Fibroblast of lung (primary cell): Measurements from ENCODE around the gene BAIAP2. TPM values are rescaled to one million over a fixed set of nuclear protein-coding genes. Genes with fewer than 3 reads are reported as not detected.

ENCODE experiments used
- DNase-seq, 2 donors: peaks; one replicate each; pipeline versions ENCODE4 v3.0.0 to v3.0.0-alpha.2; 2010; ENCODE audit warnings: low read depth in 2 of 2
- H2AFZ ChIP-seq: 2 replicates; pipeline ENCODE4 v1.5.1; 2012; ENCODE audit warnings: low read length, control low read depth, inconsistent platforms
- H3K27ac ChIP-seq: 2 replicates; pipeline ENCODE4 v1.5.1; 2011; ENCODE audit warnings: low read length, control low read depth; ENCODE audit not compliant: insufficient read depth
- H3K27me3 ChIP-seq: 2 replicates; pipeline ENCODE4 v1.5.1; 2011; ENCODE audit warnings: mild to moderate bottlenecking, low read length; ENCODE audit not compliant: control insufficient read depth, insufficient read depth
- H3K36me3 ChIP-seq: 2 replicates; pipeline ENCODE4 v1.5.1; 2011; ENCODE audit warnings: low read length; ENCODE audit not compliant: control insufficient read depth, insufficient read depth
- H3K4me1 ChIP-seq: 2 replicates; pipeline ENCODE4 v1.5.1; 2011; ENCODE audit warnings: low read length; ENCODE audit not compliant: control insufficient read depth, insufficient read depth; ENCODE audit errors: extremely low read depth
- H3K4me2 ChIP-seq: 2 replicates; pipeline ENCODE4 v1.5.1; 2011; ENCODE audit warnings: low read length, control low read depth; ENCODE audit not compliant: insufficient read depth; ENCODE audit errors: extremely low read depth
- H3K4me3 ChIP-seq, 4 experiments: fragments of 200-600 bp in 1 of 4; sonication (generic) in 1 of 4; replicated peaks in 1 of 4; 2 replicates each; pipeline ENCODE4 v1.5.1; 2011 to 2016; ENCODE audit warnings: low read length in 4 of 4, low read depth in 3 of 4, mild to moderate bottlenecking in 3 of 4, control low read depth in 2 of 4, inconsistent platforms in 1 of 4, mixed read lengths in 1 of 4; ENCODE audit not compliant: insufficient read depth in 1 of 4; ENCODE audit errors: control extremely low read depth in 1 of 4
- H3K79me2 ChIP-seq: 2 replicates; pipeline ENCODE4 v1.5.1; 2012; ENCODE audit warnings: mild to moderate bottlenecking, low read length, inconsistent platforms; ENCODE audit not compliant: control insufficient read depth, insufficient read depth
- H3K9ac ChIP-seq: 2 replicates; pipeline ENCODE4 v1.5.1; 2011; ENCODE audit warnings: mild to moderate bottlenecking, low read length, control low read depth; ENCODE audit not compliant: insufficient read depth
- H3K9me3 ChIP-seq: 2 replicates; pipeline ENCODE4 v1.5.1; 2012; ENCODE audit warnings: low read depth, low read length; ENCODE audit not compliant: control insufficient read depth, insufficient read depth
- H4K20me1 ChIP-seq: 2 replicates; pipeline ENCODE4 v1.5.1; 2011; ENCODE audit warnings: low read length; ENCODE audit not compliant: control insufficient read depth, insufficient read depth; ENCODE audit errors: extremely low read depth
- EZH2 ChIP-seq: IDR thresholded peaks from 2 replicates; pipeline ENCODE4 v1.5.1; 2012; ENCODE audit warnings: low read length, control low read depth, mild to moderate bottlenecking; ENCODE audit errors: missing control alignments
- polyA plus RNA-seq, 2 donors: library from polyadenylated mRNA; depleted of rRNA in 1 of 2; stranded (reverse) in 1 of 2; unstranded in 1 of 2; fragments of >200 nt; gene quantifications; 2 replicates each; pipeline ENCODE4 v1.2.1, GENCODE V29; 2011 to 2012; ENCODE audit warnings: missing spikeins in 1 of 2
- total RNA-seq: library from RNA; depleted of rRNA; stranded (reverse); fragments of >200 nt; gene quantifications from 2 replicates; pipeline ENCODE4 v1.2.1, GENCODE V29; 2014
- TF ChIP-seq, protein P1 (sequence below), 2 donors: IDR thresholded peaks in 1 of 2; conservative IDR thresholded peaks in 1 of 2; 1 replicate in 1 of 2; 2 replicates in 1 of 2; pipeline ENCODE4 v1.5.1; 2011 to 2012; ENCODE audit warnings: low read length in 2 of 2, control low read depth in 1 of 2, inconsistent platforms in 1 of 2, low read depth in 1 of 2, mild to moderate bottlenecking in 1 of 2

Gene BAIAP2
- total and polyA plus RNA-seq, 2 donors (not counting 1 experiment from before 2014, with no cell fraction given), result 6.0 to 13.4 TPM

DNA sequence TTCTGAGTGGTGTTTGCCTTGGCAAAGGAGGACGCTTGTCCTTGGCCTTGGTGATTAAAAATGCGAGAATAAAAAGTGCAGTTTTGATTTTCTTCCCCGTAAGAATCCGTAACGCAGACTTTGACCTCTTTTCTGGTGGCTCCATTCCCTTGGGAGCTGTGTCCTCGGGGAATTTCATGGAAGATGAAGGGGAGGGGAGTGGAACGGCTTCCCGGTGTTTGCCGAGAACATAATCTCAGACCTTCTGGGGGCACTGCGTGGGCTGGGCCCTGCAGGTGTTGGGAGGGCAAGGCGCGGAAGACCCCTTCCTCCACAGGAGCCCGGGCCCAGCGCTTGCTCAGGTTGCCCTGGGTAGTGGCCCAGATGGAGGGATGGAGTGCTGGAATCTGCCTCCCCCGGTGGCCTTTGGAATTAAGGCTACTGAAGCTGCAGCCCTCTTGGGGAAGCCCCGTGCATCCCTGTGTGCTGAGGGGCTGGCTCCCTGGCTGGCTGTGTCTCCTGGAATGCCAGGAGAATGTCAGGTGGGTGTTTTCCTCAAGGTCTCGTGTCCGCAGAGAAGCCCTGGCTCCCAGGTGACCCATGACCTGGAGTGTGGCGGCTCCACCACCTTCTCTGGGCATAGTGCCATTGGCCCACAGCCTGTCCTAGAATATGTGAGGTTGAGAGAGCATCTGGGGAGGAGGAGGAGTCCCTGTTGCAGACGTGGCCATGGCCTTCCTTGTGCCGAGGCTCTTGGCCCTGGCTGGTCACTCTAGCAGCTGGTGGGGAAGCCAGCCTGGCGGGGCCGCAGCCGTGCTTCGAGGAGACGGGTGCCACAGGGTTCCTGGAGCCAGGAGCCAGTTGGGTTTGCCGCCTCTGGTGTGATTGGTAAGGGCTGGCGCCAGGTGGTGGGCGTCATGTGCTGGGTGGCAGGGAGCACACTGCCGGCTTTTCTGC lies 3.1 kb downstream of the BAIAP2 start:
- H3K4me3 ChIP-seq, result no peak overlapping the region
- TF ChIP-seq, protein P1, sequence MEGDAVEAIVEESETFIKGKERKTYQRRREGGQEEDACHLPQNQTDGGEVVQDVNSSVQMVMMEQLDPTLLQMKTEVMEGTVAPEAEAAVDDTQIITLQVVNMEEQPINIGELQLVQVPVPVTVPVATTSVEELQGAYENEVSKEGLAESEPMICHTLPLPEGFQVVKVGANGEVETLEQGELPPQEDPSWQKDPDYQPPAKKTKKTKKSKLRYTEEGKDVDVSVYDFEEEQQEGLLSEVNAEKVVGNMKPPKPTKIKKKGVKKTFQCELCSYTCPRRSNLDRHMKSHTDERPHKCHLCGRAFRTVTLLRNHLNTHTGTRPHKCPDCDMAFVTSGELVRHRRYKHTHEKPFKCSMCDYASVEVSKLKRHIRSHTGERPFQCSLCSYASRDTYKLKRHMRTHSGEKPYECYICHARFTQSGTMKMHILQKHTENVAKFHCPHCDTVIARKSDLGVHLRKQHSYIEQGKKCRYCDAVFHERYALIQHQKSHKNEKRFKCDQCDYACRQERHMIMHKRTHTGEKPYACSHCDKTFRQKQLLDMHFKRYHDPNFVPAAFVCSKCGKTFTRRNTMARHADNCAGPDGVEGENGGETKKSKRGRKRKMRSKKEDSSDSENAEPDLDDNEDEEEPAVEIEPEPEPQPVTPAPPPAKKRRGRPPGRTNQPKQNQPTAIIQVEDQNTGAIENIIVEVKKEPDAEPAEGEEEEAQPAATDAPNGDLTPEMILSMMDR (conservative IDR thresholded peaks at IDR 0.05 in 1 of 2, IDR thresholded peaks at IDR 0.05 in 1 of 2; ENCODE audit: low read depth in 1 of 2, low read length in 2 of 2), result no peak
- no peak for TF ChIP-seq EZH2
- H3K27me3 ChIP-seq, result no peaks in the 10 kb centered on the region
- H3K9ac ChIP-seq, result no peak overlapping the region
- H3K9me3 ChIP-seq, result no peaks in the 10 kb centered on the region
- DNase-seq, result no peak
- H3K79me2 ChIP-seq, result peaks cover 30% of the 10 kb centered on the region
- peak overlapping the region; percentile 17 for H3K4me2 ChIP-seq
- no peaks in the 10 kb centered on the region for H4K20me1 ChIP-seq
- H3K4me1 ChIP-seq, result peaks cover 9% of the 10 kb centered on the region
- H3K36me3 ChIP-seq, result no peaks in the 10 kb centered on the region
- no peak overlapping the region for H2AFZ ChIP-seq
- H3K27ac ChIP-seq, result no peak overlapping the region

DNA sequence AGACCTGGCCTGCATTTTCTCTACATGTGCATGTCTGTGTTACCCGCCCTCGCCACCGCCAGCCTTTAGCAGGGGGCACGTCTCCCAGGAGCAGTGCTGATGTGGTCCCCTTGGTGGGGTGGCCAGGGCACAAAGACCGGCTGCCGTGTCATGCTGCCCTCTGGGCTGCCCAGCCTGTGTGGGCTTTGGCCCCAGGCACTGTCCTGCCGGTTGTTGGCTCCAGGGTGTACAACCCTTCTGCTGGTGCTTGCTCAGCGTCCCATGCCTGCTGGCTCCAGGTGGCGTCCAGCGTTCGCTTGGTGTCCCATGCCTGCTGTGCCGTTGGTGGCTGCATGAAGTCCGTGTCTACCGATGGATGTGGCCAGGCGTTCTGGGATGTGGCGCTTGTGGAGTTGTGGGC lies 4.1 kb downstream of the BAIAP2 start:
- Histone ChIP-seq H3K27me3 (no peaks in the 10 kb centered on the region), H3K79me2 (peaks cover 32% of the 10 kb centered on the region), H3K4me3 (no peak overlapping the region), H2AFZ (no peak overlapping the region), H3K4me1 (peaks cover 8% of the 10 kb centered on the region), H3K4me2 (no peak overlapping the region), H3K27ac (no peak overlapping the region), H3K9me3 (no peaks in the 10 kb centered on the region), H3K9ac (no peak overlapping the region), H4K20me1 (no peaks in the 10 kb centered on the region), H3K36me3 (no peaks in the 10 kb centered on the region)
- DNase-seq, result no peak
- no peak for TF ChIP-seq EZH2
- TF ChIP-seq, protein P1 (conservative IDR thresholded peaks at IDR 0.05 in 1 of 2, IDR thresholded peaks at IDR 0.05 in 1 of 2; ENCODE audit: low read depth in 1 of 2, low read length in 2 of 2), result no peak

DNA sequence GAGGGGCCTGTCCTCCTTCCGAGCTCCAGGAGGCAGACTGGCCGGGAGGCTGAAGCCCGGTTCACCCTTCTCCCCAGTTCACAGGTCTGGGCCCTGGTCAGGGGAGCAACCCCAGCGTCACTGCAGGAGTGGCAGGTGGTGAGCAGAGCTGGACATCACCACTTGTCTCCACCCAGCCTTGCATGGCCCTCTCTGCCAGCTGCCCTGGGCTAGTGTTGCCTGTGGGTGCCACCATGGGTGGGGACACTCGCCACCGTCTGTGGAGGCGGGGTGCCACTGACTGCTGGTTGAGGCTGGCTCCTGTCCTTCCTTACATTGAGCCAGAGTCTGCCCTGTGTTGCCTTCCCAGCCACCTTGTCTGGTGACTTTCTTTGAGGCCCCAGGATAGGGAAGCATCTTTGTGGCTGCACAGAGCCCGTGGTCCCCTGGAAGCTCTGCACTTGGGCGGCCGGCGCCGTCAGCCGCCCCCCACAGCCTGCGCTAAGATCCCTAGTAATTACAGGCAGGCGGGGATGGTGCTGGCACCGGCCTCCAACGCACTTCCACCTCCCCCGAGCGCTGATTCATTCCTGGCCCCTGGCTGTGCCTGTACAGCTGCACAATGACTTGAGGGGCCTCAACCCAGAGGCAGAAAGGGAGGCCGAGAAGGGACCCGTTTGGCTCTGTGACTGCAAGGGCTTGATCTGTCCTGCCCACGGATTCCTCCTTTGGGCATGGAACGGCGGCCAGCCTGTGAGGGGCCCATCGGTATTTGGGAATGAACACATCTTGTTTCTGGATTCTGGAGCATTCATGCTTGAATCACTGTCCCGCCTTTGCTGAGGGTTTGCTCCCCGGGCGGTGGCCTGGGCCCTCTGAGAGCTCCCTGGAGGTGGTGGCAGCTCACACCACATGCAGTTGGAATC lies 5.2 kb downstream of the BAIAP2 start:
- DNase-seq, result peak; percentile 39 to 82
- no peaks in the 10 kb centered on the region for H3K27me3 ChIP-seq
- peaks cover 14% of the 10 kb centered on the region for H3K4me1 ChIP-seq
- H3K9me3 ChIP-seq, result no peaks in the 10 kb centered on the region
- no peak for TF ChIP-seq EZH2
- TF ChIP-seq, protein P1 (conservative IDR thresholded peaks at IDR 0.05 in 1 of 2, IDR thresholded peaks at IDR 0.05 in 1 of 2; ENCODE audit: low read depth in 1 of 2, low read length in 2 of 2), result no peak
- no peak overlapping the region for H3K4me3 ChIP-seq
- H4K20me1 ChIP-seq, result no peaks in the 10 kb centered on the region
- peak overlapping the region; percentile 50 for H3K4me2 ChIP-seq
- peak overlapping the region; percentile 38 for H3K27ac ChIP-seq
- H3K79me2 ChIP-seq, result peaks cover 36% of the 10 kb centered on the region
- H3K36me3 ChIP-seq, result no peaks in the 10 kb centered on the region
- H2AFZ ChIP-seq, result no peak overlapping the region
- no peak overlapping the region for H3K9ac ChIP-seq
